Ovary (tissue), 9 donors: ENCODE results near the gene CCDC81. TPM values are rescaled to one million over a fixed set of nuclear protein-coding genes. Genes with fewer than 3 reads are reported as not detected.

Source experiments
- DNase-seq, 5 donors: peaks; one replicate each; pipeline ENCODE4 v3.0.0-alpha.2; 2019 to 2020
- H3K27ac ChIP-seq, 2 donors: fragments of 200-600 bp; one replicate each; pipeline versions ENCODE4 v1.5.1 to v1.8.0; 2019 to 2022
- H3K27me3 ChIP-seq: fragments of 200-600 bp; one replicate; pipeline ENCODE4 v1.8.0; 2022
- H3K36me3 ChIP-seq: fragments of 200-600 bp; sonication (generic); one replicate; pipeline ENCODE4 v1.5.1; 2019
- H3K4me1 ChIP-seq: one replicate; pipeline ENCODE4 v1.8.1; 2013; ENCODE audit warnings: mild to moderate bottlenecking, moderate library complexity; ENCODE audit not compliant: insufficient read depth
- H3K4me3 ChIP-seq: fragments of 200-600 bp; sonication (generic); one replicate; pipeline ENCODE4 v1.5.1; 2017
- H3K9me3 ChIP-seq, 2 donors: fragments of 200-600 bp in 1 of 2; sonication (generic) in 1 of 2; one replicate each; pipeline versions ENCODE4 v1.5.1 to v1.8.1; 2013 to 2019; ENCODE audit warnings: mild to moderate bottlenecking in 1 of 2, moderate library complexity in 1 of 2
- EP300 ChIP-seq: sonication (generic); formaldehyde crosslinking; IDR thresholded peaks from one replicate; pipeline ENCODE4 v1.6.1; 2017; ENCODE audit warnings: antibody characterized with exemption
- POLR2A ChIP-seq: fragments of 450-650 bp; IDR thresholded peaks from one replicate; pipeline ENCODE4 v1.6.1; 2017; ENCODE audit warnings: antibody characterized with exemption, mild to moderate bottlenecking, moderate library complexity
- WGBS, 3 donors: extraction: QIAGEN DNeasy Blood & Tissue Kit in 1 of 3; methylation state at CpG; one replicate each; pipeline versions ENCODE4 v1.1.5 to v1.1.7; 2013 to 2017; 5-methylcytosine and 5-hydroxymethylcytosine counted together
- intact Hi-C, 4 donors: fragments of 100-400 bp; cut with DNase I; formaldehyde crosslinking; loops; one replicate each; pipeline versions ENCODE4 v1.11.0 to v1.15.1; 2022 to 2023
- polyA plus RNA-seq, 2 donors: library from polyadenylated mRNA; stranded (reverse); fragments of 200-250 nt in 1 of 2; fragments of 350-450 nt in 1 of 2; fragmentation: Illumina TruSeq in 1 of 2; extraction: RNeasy Lipid Tissue Mini Kit (QIAGEN cat#74804) in 1 of 2; gene quantifications; one replicate each; pipeline ENCODE4 v1.2.3, GENCODE V29; 2013 to 2014
- total RNA-seq, 7 donors: library from RNA; depleted of rRNA in 2 of 7; stranded (reverse); fragments of >200 nt in 2 of 7; fragmentation: NEBNext Ultra II Directional in 3 of 7; extraction: Animal tissue kit (Norgen Biotek cat#: 25700) in 3 of 7; gene quantifications; one replicate each; pipeline versions ENCODE4 v1.1.0 to v1.2.4, GENCODE V29; 2016 to 2023
- TF ChIP-seq, protein P1 (sequence below), 3 donors: fragments of 450-650 bp in 2 of 3; fragments of 200-600 bp in 1 of 3; IDR thresholded peaks; one replicate each; pipeline versions ENCODE4 v1.5.1 to v1.8.0; 2016 to 2022; ENCODE audit warnings: antibody characterized with exemption in 3 of 3, mild to moderate bottlenecking in 1 of 3
- donor health status: DM: no; HTN: no; CAD: no; lungs with moderate emphysema.
- donor health status: DM: no; HTN: no; CAD: no.
- donor health status: Bipolar disorder and iron deficiency.
- donor health status: DM: yes; HTN: yes; CAD: no.
- donor health status: DM: no; HTN: no; CAD: no.
- donor health status: DM: yes; HTN: yes; CAD: no.

Gene CCDC81
- total and polyA plus RNA-seq, 9 donors: 0.36 to 9.5 (median 1.9) TPM

DNA sequence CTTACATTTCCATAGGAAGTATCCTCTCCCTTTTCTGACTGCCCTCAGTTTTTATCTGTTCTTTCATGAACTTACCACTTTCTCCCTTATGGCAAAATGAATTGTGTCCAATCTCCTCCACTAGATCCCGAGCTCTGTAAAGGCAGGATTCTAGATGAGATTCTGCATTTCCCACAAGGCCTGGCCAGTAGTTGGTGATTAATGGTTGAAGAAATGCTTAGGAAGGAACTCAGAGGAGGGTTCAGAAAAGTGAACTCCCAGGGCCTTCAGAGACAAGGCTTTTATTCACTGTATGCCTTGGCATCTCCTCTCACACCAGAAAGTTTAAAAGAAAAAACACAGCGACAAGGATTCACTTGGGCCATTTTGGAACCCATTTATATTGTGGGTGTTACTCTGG, 66.2 kb downstream of the CCDC81 start:
- no peaks in the 10 kb centered on the region for H3K36me3 ChIP-seq
- no peaks in the 10 kb centered on the region for H3K27me3 ChIP-seq
- 45 to 85% (median 78%) methylated on average over 2 of the region's 2 CpGs for WGBS, 3 donors
- intact Hi-C loops: loop anchor here in 2 of 4 donors (10.0 kb wide), 2 partner anchors 174 to 464 kb away; no protein-coding TSS in a partner anchor
- no peak overlapping the region for H3K27ac ChIP-seq
- DNase-seq: no peak
- TF ChIP-seq POLR2A (no peak), EP300 (no peak)
- TF ChIP-seq, protein P1, sequence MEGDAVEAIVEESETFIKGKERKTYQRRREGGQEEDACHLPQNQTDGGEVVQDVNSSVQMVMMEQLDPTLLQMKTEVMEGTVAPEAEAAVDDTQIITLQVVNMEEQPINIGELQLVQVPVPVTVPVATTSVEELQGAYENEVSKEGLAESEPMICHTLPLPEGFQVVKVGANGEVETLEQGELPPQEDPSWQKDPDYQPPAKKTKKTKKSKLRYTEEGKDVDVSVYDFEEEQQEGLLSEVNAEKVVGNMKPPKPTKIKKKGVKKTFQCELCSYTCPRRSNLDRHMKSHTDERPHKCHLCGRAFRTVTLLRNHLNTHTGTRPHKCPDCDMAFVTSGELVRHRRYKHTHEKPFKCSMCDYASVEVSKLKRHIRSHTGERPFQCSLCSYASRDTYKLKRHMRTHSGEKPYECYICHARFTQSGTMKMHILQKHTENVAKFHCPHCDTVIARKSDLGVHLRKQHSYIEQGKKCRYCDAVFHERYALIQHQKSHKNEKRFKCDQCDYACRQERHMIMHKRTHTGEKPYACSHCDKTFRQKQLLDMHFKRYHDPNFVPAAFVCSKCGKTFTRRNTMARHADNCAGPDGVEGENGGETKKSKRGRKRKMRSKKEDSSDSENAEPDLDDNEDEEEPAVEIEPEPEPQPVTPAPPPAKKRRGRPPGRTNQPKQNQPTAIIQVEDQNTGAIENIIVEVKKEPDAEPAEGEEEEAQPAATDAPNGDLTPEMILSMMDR (IDR thresholded peaks at IDR 0.05): no peak
- H3K4me1 ChIP-seq: no peaks in the 10 kb centered on the region
- no peaks in the 10 kb centered on the region for H3K9me3 ChIP-seq
- H3K4me3 ChIP-seq: no peak overlapping the region

DNA sequence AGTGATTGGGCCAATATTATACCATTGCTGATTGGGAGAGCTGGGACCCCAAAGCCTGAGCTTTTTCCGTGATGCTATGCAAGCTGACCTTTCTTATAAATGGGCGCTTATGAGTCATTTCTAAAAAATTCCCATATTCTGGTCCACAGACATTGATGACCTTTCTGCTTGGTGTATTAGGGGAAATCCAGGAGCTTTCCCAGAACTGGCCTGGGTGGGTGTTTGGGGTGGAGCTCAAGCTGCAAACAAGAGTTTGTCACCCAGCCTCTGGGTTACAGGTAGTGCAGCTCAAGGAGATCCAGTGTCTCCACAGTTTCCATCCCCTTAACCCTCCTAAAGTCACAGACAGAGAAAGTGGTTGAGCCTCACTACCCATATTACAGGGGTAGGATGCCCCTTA, 67.7 kb downstream of the CCDC81 start:
- H3K4me3 ChIP-seq: no peak overlapping the region
- no peak for DNase-seq
- no peaks in the 10 kb centered on the region for H3K4me1 ChIP-seq
- TF ChIP-seq POLR2A (no peak), EP300 (no peak)
- TF ChIP-seq, protein P1 (IDR thresholded peaks at IDR 0.05): no peak
- intact Hi-C loops: loop anchor here in 2 of 4 donors (10.0 kb wide), 2 partner anchors 172 to 462 kb away; no protein-coding TSS in a partner anchor
- no peaks in the 10 kb centered on the region for H3K36me3 ChIP-seq
- 72 to 80% (median 79%) methylated on average over 2 of the region's 2 CpGs for WGBS, 3 donors
- no peaks in the 10 kb centered on the region for H3K27me3 ChIP-seq
- no peaks in the 10 kb centered on the region for H3K9me3 ChIP-seq
- no peak overlapping the region for H3K27ac ChIP-seq

DNA sequence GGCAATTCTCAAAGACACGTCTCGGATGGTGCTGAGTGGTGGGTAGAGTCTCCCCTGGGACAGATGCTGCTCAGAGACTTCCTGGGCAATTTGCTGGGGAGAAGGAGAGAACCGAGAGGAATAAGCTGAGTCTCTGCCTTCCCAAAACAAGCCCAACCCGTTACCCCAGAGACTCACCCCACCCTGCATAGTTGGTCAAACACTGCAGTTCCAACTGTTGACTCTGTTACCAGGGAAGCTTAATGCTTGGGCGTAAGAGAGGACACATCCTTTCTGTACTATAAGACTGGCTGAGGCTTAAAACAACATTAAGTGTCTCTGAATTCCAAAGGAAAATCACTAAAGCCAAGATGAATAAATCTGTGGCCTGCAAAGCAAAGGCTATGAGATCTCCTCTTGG, 68.1 kb downstream of the CCDC81 start:
- Histone ChIP-seq H3K27me3 (no peaks in the 10 kb centered on the region), H3K27ac (no peak overlapping the region), H3K36me3 (no peaks in the 10 kb centered on the region), H3K4me3 (no peak overlapping the region), H3K9me3 (no peaks in the 10 kb centered on the region), H3K4me1 (no peaks in the 10 kb centered on the region)
- 79 to 90% (median 90%) methylated on average over 5 of the region's 5 CpGs for WGBS, 3 donors
- DNase-seq: no peak
- intact Hi-C loops: loop anchor here in 2 of 4 donors (10.0 kb wide), 2 partner anchors 172 to 462 kb away; no protein-coding TSS in a partner anchor
- TF ChIP-seq, protein P1 (IDR thresholded peaks at IDR 0.05): no peak
- TF ChIP-seq EP300 (no peak), POLR2A (no peak)

DNA sequence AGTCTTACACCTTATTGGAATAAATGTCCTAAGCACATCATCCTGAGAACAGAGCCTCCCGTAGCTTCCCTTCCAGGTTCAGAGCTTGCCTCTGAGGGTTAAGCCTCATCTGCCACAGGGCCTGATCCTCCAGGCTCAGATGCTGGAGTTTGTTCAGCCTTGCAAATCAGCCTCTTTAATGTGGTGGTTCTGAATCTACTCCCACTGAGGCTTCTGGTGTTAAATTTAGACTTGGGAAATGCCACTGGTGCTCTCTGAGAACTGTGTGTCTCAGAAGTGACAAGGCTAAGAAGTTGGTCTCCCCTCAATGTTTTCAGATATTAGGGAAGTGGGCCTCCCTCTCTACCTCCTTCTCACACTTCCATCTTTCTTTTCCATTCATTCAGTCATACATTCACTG, 68.7 kb downstream of the CCDC81 start:
- H3K4me1 ChIP-seq: no peaks in the 10 kb centered on the region
- H3K4me3 ChIP-seq: no peak overlapping the region
- no peaks in the 10 kb centered on the region for H3K9me3 ChIP-seq
- no peak for TF ChIP-seq EP300
- TF ChIP-seq POLR2A: no peak
- TF ChIP-seq, protein P1 (IDR thresholded peaks at IDR 0.05): no peak
- DNase-seq: no peak
- H3K27me3 ChIP-seq: no peaks in the 10 kb centered on the region
- intact Hi-C loops: loop anchor here in 2 of 4 donors (10.0 kb wide), 2 partner anchors 171 to 461 kb away; no protein-coding TSS in a partner anchor
- H3K36me3 ChIP-seq: no peaks in the 10 kb centered on the region
- 0 to 45% (median 0%) methylated on average over 1 of the region's 1 CpG for WGBS, 3 donors
- H3K27ac ChIP-seq: no peak overlapping the region
